Effector CD4-positive, alpha-beta T cell (primary cell): ENCODE measurements around the gene ANKFN1.

Experiments used
- DNase-seq: peaks from one replicate; pipeline ENCODE4 v3.0.0-alpha.2; 2020

ANKFN1 gene

DNA sequence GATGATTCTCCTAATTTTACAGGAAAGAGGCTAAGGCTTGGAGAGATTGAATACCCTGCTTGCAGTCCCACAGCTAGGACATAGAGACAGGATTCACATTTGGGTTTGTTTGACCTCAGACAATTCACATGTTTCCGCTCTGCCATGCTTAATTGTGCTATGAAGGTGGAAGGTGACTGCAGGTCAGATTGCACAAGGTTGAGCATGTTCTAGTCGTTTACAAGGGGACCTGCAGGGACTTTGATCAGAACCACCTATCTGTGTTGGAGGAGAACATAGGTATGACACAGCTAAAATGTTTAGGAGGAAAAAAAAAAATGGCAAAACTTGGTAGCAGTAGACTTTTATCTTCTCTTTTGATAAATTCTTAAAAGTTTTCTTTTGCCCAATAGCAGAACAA lies 4.9 kb upstream of the ANKFN1 start:
- DNase-seq, result no peak

- DNase-seq, result no peak
Observed at GRCh38 chr17:56149266-56150036, 3.8 kb upstream of the ANKFN1 start.

DNA sequence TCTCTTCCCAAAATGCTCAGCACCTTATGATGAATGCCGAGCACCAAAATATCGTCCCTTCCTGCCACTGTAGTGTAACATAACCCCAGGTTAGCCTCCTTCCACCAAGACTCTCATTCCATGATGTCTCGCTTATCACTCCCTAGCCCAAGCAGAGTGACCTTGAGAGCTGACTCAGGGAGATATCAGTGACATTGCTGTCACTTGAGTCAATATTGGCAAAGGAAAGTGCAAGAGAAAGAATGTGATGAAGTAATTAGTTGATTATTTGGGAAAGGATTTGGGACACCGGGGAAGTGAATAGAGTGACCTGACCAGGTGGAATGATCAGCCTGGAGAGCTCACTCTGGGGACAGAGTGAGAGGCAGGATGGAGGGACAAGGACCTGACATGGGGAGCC lies 2.6 kb upstream of the ANKFN1 start:
- no peak for DNase-seq

GRCh38 chr17:56157845-56158244 lies 4.6 kb downstream of the ANKFN1 start:
- no peak for DNase-seq

DNA sequence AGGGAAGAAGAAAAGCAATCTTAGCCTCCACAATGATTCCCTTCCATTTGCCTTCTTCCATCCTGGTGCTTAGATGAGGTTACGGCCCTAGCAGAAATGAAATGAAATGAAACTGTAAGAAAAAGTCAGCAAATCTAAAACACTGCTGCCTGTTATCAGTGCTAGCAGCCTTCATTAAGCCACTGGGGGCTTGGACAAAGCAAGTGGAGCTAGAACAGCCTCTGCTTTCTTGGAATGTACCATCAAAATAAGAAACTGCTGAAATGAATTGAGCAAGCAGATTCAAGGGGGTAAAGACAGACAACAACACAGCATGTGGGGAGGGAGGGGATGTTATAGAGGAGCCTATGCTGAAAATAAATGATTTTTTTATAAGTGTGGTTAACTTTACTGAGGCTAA lies 5.1 kb downstream of the ANKFN1 start:
- DNase-seq, result no peak

GRCh38 chr17:56158915-56159825 lies 5.9 kb downstream of the ANKFN1 start:
- DNase-seq, result no peak

DNA sequence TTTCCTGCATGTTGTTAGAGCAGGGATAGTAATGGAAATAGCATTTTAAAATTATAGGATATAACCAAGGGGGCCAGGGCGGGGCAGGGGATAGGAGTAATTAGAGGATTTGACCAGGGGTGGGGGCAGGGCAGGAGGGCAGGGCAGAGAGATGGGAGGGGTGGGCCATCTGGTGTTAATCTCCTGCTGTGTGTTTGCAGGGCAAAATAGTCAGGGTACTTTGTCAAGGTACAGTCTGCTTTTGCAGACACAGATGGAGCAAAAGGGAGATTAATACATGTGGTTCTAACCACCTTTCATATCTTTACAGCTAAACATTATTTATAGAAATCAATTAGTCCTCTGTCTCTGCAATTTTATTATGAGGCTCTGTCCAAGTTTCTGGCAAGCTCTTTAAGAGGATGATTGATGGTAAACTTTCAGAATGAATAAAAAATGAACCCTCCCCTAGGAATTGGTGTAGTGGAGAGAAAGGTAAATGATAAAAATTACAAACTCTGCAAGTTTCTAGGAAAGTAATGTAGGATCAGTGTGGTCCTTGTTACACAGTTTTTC lies 6.6 kb downstream of the ANKFN1 start:
- no peak for DNase-seq

GRCh38 chr17:56160422-56160821 lies 7.1 kb downstream of the ANKFN1 start:
- no peak for DNase-seq

DNA sequence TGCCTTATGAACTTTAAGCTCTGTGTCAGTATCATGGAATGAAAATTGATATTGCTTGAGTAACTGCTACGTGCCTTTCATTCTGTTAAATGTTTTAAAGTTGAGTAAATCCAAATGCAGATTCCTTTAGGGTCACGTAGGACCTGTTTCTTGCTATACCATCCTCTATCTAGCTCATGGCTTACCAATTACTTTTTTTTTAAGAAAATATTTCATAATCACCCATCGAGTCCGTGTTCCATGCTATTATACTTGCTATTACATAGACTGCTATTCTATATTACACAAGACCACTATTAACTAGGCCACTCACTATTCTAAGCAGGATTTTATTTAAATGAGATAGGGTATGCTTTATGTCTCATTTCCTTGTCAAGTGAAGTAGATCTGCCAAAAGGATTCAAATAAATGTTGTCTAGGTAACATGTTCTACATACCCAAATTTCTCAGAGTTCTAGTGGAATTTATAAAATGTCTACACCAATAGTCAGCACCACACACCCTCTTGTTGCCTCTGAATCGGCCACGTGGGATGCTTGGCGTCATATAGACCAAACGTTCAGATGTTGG lies 11.9 kb downstream of the ANKFN1 start:
- no peak for DNase-seq

GRCh38 chr17:56167491-56167890 lies 14.2 kb downstream of the ANKFN1 start:
- no peak for DNase-seq

GRCh38 chr17:56169621-56170020 lies 16.3 kb downstream of the ANKFN1 start:
- no peak for DNase-seq

GRCh38 chr17:56171186-56171959 lies 18.1 kb downstream of the ANKFN1 start:
- DNase-seq, result no peak

- DNase-seq, result no peak
Observed at GRCh38 chr17:56172517-56172982, 19.3 kb downstream of the ANKFN1 start.

GRCh38 chr17:56173026-56173425 lies 19.8 kb downstream of the ANKFN1 start:
- DNase-seq, result no peak

DNA sequence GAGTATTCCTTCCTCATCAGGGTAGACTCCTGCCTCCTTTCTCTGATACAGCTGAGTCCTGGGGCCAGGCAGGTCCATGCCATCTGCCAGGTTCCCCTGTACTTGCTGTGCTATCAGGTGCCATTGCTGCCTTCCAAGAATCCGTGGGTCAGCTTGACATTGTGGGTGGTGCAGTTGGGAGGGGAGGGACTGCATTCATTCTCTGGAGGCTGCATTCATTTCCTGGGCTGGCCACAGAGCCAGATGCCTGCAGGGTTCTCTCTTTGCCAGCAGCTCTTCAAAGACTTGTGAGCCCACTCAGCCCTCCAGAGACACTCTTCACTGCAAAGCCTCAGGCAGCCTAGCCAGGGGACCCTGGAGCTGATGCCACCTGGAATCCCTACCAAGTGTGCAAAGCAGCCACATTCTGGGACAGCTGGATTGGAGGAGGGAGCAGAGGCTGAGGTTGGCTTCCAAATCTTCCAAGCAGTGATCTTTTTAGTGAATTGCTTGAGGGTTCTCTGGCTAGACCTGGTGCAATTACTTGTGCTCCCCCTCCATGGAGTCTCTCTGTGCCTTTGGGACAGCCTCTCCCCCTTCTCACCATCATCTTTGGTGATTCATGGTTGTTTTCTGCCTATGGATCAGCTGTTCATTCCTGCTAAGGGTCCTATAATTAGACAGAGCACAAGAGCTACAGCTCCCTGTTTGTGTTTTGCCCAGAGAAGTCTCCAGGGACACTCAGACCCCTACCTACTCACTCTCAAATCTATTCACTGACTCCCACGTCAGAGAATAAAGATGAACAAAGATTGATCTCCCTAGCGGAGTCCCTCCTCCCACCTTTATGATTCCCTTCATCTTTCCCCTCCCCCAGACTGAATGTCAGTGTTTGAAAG lies 20.9 kb downstream of the ANKFN1 start:
- DNase-seq, result no peak

- no peak for DNase-seq
Observed at GRCh38 chr17:56175299-56175955, 22.2 kb downstream of the ANKFN1 start.

DNA sequence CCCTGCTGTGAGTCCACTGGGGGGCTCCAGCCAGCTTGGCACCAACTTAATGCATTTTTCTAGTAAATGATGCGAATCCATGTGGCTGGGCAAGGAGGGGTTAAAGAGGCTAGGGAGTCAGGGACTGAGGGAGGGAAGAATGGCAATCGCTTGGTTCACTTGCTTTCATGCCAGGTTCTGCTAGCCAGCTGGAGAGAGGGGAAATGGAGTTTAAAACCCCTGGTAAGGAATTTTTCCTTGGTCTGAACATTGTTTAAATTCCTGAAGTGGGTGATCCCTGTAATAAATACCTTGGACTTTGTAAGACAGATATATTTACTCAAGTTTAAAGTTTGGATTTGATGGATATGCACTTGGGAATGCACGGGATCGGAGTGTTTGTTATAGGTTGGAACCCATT lies 22.8 kb downstream of the ANKFN1 start:
- DNase-seq, result no peak

GRCh38 chr17:56177361-56177760 lies 24.1 kb downstream of the ANKFN1 start:
- DNase-seq, result no peak

GRCh38 chr17:56178203-56178602 lies 24.9 kb downstream of the ANKFN1 start:
- DNase-seq, result no peak

DNA sequence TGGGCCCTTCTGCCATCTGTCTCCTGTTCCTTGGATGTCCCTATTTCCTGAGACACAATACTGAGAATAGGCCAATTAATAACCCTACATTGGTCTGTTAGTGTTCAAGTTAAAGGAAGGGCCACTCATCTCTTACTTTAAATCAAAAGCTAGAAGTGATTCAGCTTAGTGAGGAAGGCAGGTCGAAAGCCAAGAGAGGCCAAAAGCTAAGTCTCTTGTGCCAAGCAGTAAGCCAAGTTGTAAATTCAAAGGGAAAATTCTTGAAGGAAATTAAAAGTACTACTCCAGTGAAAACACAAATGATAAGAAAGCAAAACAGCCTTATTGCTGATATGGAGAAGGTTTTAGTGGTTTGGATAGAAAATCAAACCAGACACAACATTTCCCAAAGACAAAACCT lies 28.8 kb downstream of the ANKFN1 start:
- DNase-seq, result no peak

- no peak for DNase-seq
Observed at GRCh38 chr17:56184650-56185049, 31.4 kb downstream of the ANKFN1 start.
